ENCODE results near the gene RPUSD4. TPM values are rescaled to one million over a fixed set of nuclear protein-coding genes. Genes with fewer than 3 reads are reported as not detected.

RPUSD4 gene
- total RNA-seq, 1 donor: 36.2 TPM

DNA sequence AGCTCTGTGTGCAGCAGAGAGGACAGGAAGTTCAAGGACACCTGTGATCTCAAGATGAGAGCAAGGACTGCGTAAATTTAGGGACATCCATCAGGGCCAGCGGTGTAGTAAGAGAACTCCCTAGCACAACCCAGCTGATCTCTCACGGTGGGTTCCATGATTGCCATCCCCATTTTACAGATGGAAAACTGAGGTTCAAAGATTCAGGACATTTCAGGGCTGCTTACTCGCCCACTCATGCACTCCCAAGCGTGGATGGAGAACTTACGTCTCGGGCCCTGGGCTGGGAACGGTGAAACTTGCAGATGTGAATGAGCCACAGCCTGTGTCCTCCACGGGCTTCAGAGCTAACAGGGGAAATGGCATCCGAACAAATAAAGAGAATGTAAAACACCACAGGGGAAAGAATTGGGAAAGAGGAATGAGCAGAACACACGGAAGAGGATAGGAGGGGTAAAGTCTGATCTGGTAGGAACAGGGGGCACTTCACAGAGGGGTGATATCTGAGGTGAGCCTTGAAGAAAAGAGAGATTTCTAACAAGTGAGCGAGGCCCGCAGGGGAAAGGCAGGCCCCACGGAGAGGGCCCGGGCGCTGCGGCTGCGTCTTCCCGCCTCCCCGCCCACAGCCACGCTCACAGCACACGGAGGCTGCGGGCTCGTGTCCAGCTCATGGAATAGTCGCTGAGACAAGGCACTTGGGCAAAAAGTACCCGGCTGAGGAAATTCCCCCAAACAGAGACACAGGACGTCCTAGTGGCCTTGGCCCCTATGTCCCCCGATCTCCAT is 55.9 kb downstream of the RPUSD4 start:
- no peak for DNase-seq (ENCODE audit: insufficient read length, low spot score, missing footprints)
- TF ChIP-seq, protein P1, sequence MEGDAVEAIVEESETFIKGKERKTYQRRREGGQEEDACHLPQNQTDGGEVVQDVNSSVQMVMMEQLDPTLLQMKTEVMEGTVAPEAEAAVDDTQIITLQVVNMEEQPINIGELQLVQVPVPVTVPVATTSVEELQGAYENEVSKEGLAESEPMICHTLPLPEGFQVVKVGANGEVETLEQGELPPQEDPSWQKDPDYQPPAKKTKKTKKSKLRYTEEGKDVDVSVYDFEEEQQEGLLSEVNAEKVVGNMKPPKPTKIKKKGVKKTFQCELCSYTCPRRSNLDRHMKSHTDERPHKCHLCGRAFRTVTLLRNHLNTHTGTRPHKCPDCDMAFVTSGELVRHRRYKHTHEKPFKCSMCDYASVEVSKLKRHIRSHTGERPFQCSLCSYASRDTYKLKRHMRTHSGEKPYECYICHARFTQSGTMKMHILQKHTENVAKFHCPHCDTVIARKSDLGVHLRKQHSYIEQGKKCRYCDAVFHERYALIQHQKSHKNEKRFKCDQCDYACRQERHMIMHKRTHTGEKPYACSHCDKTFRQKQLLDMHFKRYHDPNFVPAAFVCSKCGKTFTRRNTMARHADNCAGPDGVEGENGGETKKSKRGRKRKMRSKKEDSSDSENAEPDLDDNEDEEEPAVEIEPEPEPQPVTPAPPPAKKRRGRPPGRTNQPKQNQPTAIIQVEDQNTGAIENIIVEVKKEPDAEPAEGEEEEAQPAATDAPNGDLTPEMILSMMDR (IDR thresholded peaks at IDR 0.05; ENCODE audit: extremely low read depth, low read depth, low read length): no peak
- H3K4me2 ChIP-seq (ENCODE audit: insufficient read depth, low read length): no peak overlapping the region
- H3K4me3 ChIP-seq (ENCODE audit: insufficient read depth, low read length): no peak overlapping the region
- H3K79me2 ChIP-seq (ENCODE audit: insufficient read depth, low read length): no peaks in the 10 kb centered on the region
- no peak overlapping the region for H3K27ac ChIP-seq (ENCODE audit: low read depth, low read length)
- no peaks in the 10 kb centered on the region for H3K9me3 ChIP-seq (ENCODE audit: low read depth, low read length)
- peaks cover 29% of the 10 kb centered on the region for H3K27me3 ChIP-seq (ENCODE audit: insufficient read depth, low read length)
- no peaks in the 10 kb centered on the region for H4K20me1 ChIP-seq (ENCODE audit: insufficient read depth, low read length)
- H2AFZ ChIP-seq (ENCODE audit: low read length): no peak overlapping the region
- no peaks in the 10 kb centered on the region for H3K36me3 ChIP-seq (ENCODE audit: insufficient read depth, low read length)
- no peaks in the 10 kb centered on the region for H3K4me1 ChIP-seq (ENCODE audit: insufficient read depth, low read length)

DNA sequence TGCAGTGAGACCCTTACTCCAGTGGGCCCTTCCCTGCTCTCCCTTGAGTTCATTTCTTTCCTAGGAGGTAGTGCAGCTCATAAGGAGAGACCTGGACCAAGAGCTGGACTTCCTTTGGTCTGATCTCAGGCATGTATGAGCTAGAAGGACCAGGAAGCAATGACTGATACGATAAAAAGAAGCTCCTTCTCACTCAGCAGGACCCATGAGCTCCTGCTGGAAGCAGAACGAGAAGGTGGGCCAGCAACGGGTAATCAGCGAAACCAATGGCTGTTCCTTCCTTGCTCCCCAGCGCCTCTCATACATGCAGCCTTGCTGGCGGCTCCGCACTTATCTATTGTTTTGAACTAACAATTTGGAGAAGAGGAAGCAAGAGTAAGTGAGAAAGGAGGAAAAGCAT is 56.8 kb downstream of the RPUSD4 start:
- no peaks in the 10 kb centered on the region for H3K79me2 ChIP-seq (ENCODE audit: insufficient read depth, low read length)
- no peaks in the 10 kb centered on the region for H3K36me3 ChIP-seq (ENCODE audit: insufficient read depth, low read length)
- no peak overlapping the region for H3K27ac ChIP-seq (ENCODE audit: low read depth, low read length)
- H2AFZ ChIP-seq (ENCODE audit: low read length): no peak overlapping the region
- no peaks in the 10 kb centered on the region for H3K9me3 ChIP-seq (ENCODE audit: low read depth, low read length)
- peaks cover 33% of the 10 kb centered on the region for H3K27me3 ChIP-seq (ENCODE audit: insufficient read depth, low read length)
- H3K4me2 ChIP-seq (ENCODE audit: insufficient read depth, low read length): no peak overlapping the region
- DNase-seq (ENCODE audit: insufficient read length, low spot score, missing footprints): no peak
- H4K20me1 ChIP-seq (ENCODE audit: insufficient read depth, low read length): no peaks in the 10 kb centered on the region
- no peak overlapping the region for H3K4me3 ChIP-seq (ENCODE audit: insufficient read depth, low read length)
- TF ChIP-seq, protein P1 (IDR thresholded peaks at IDR 0.05; ENCODE audit: extremely low read depth, low read depth, low read length): no peak
- H3K4me1 ChIP-seq (ENCODE audit: insufficient read depth, low read length): no peaks in the 10 kb centered on the region

DNA sequence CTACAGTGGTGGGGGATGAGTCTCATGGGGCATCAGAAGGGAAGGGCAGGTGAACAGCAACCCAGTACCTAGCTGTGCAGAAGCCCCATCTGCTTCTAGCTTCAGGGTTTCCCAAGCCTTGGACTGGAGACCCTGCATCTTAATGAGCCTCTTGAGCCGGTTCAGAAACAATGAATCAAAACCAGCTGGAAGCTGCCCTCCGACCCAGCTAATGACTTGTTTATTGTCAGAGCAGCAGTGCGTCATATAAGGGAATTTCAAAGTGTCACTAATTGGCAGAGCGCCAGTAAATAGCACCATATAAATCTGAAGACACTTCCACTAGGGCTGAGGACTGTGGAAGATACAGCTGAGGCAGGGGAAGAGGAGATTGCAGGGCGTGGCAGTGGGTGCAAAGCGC is 57.5 kb downstream of the RPUSD4 start:
- H3K9me3 ChIP-seq (ENCODE audit: low read depth, low read length): no peaks in the 10 kb centered on the region
- H4K20me1 ChIP-seq (ENCODE audit: insufficient read depth, low read length): no peaks in the 10 kb centered on the region
- TF ChIP-seq, protein P1 (IDR thresholded peaks at IDR 0.05; ENCODE audit: extremely low read depth, low read depth, low read length): no peak
- H3K27ac ChIP-seq (ENCODE audit: low read depth, low read length): no peak overlapping the region
- H3K4me3 ChIP-seq (ENCODE audit: insufficient read depth, low read length): no peak overlapping the region
- H2AFZ ChIP-seq (ENCODE audit: low read length): no peak overlapping the region
- no peak for DNase-seq (ENCODE audit: insufficient read length, low spot score, missing footprints)
- H3K4me2 ChIP-seq (ENCODE audit: insufficient read depth, low read length): no peak overlapping the region
- H3K27me3 ChIP-seq (ENCODE audit: insufficient read depth, low read length): peaks cover 35% of the 10 kb centered on the region
- no peaks in the 10 kb centered on the region for H3K4me1 ChIP-seq (ENCODE audit: insufficient read depth, low read length)
- no peaks in the 10 kb centered on the region for H3K79me2 ChIP-seq (ENCODE audit: insufficient read depth, low read length)
- no peaks in the 10 kb centered on the region for H3K36me3 ChIP-seq (ENCODE audit: insufficient read depth, low read length)

DNA sequence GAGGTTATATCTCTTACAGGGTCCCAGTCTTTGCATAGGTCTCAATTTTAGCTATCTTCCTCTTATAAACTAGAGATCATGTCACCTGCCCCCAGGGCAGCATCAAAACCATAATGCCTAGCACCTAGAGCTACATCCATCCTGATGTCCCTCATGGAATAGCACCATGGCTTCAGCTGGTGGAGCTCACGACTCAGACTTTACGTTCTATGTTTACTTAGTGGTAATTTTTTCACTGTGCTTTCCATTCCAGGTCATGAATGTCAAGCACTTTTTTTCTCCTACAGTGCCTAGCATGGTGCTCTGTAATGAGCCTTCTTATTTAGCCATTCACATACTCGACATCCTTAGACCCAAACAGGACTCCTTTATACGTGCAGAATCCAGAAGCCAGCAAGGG is 58.4 kb downstream of the RPUSD4 start:
- H4K20me1 ChIP-seq (ENCODE audit: insufficient read depth, low read length): no peaks in the 10 kb centered on the region
- H3K79me2 ChIP-seq (ENCODE audit: insufficient read depth, low read length): no peaks in the 10 kb centered on the region
- H3K27me3 ChIP-seq (ENCODE audit: insufficient read depth, low read length): peaks cover 40% of the 10 kb centered on the region
- no peaks in the 10 kb centered on the region for H3K4me1 ChIP-seq (ENCODE audit: insufficient read depth, low read length)
- no peaks in the 10 kb centered on the region for H3K9me3 ChIP-seq (ENCODE audit: low read depth, low read length)
- H3K27ac ChIP-seq (ENCODE audit: low read depth, low read length): no peak overlapping the region
- no peaks in the 10 kb centered on the region for H3K36me3 ChIP-seq (ENCODE audit: insufficient read depth, low read length)
- H3K4me3 ChIP-seq (ENCODE audit: insufficient read depth, low read length): no peak overlapping the region
- no peak overlapping the region for H3K4me2 ChIP-seq (ENCODE audit: insufficient read depth, low read length)
- TF ChIP-seq, protein P1 (IDR thresholded peaks at IDR 0.05; ENCODE audit: extremely low read depth, low read depth, low read length): no peak
- no peak overlapping the region for H2AFZ ChIP-seq (ENCODE audit: low read length)
- no peak for DNase-seq (ENCODE audit: insufficient read length, low spot score, missing footprints)
